T-cell (primary cell): ENCODE measurements around the gene C8G. TPM values are rescaled to one million over a fixed set of nuclear protein-coding genes. Genes with fewer than 3 reads are reported as not detected.

Source experiments
- ATAC-seq, 4 experiments: fragments of 200-7000 bp in 3 of 4; fragments of 150-1000 bp in 1 of 4; cut with Tn5 transposase; replicated peaks in 1 of 4; 1 replicate in 3 of 4; 2 replicates in 1 of 4; pipeline ENCODE4 v1.10.0; 2021; ENCODE audit warnings: moderate library complexity in 3 of 4, mild to moderate bottlenecking in 2 of 4, moderate number of reproducible peaks in 1 of 4
- CTCF ChIA-PET, 2 donors: fragments of 300-600 bp; sonication (Branson Sonifier 250); formaldehyde crosslinking; loops; one replicate each; lab custom pipeline; 2022; ENCODE audit warnings: antibody characterized with exemption in 2 of 2; lab: Charles Lee
- POLR2A ChIA-PET, 2 donors: fragments of 300-600 bp; sonication (Branson Sonifier 250); formaldehyde crosslinking; loops; one replicate each; lab custom pipeline; 2022; ENCODE audit warnings: antibody characterized with exemption in 2 of 2; lab: Charles Lee
- DNase-seq, 35 experiments: peaks; one replicate each; pipeline versions ENCODE4 v3.0.0 to v3.0.0-alpha.2; 2013 to 2023
- H3K27ac ChIP-seq: one replicate; pipeline ENCODE4 v1.5.1; 2013; ENCODE audit warnings: low read length
- H3K27me3 ChIP-seq, 2 experiments: replicated peaks in 1 of 2; 1 replicate in 1 of 2; 2 replicates in 1 of 2; pipeline versions ENCODE4 v1.6.1 to v1.7.0; 2013; ENCODE audit warnings: low read length in 1 of 2, mixed read lengths in 1 of 2; ENCODE audit not compliant: control insufficient read depth in 2 of 2, insufficient read depth in 2 of 2; ENCODE audit errors: extremely low read depth in 1 of 2
- H3K36me3 ChIP-seq, 2 donors: 1 replicate in 1 of 2; 2 replicates in 1 of 2; pipeline versions ENCODE4 v1.6.1 to v1.7.0; 2013; ENCODE audit warnings: low read length in 1 of 2; ENCODE audit not compliant: control insufficient read depth in 2 of 2, insufficient read depth in 1 of 2; ENCODE audit errors: extremely low read depth in 1 of 2
- H3K4me1 ChIP-seq, 2 experiments: 1 replicate in 1 of 2; 2 replicates in 1 of 2; pipeline versions ENCODE4 v1.6.1 to v1.7.0; 2013; ENCODE audit warnings: low read length in 2 of 2, mixed read lengths in 1 of 2; ENCODE audit not compliant: insufficient read depth in 2 of 2, control insufficient read depth in 1 of 2; ENCODE audit errors: extremely low read depth in 1 of 2
- H3K4me3 ChIP-seq, 2 donors: 1 replicate in 1 of 2; 2 replicates in 1 of 2; pipeline versions ENCODE4 v1.5.1 to v1.7.0; 2013; ENCODE audit warnings: mild to moderate bottlenecking in 2 of 2, low read length in 1 of 2, moderate library complexity in 1 of 2; ENCODE audit not compliant: control insufficient read depth in 1 of 2; ENCODE audit errors: extremely low read depth in 1 of 2
- H3K9me3 ChIP-seq: 2 replicates; pipeline ENCODE4 v1.7.0; 2013
- H3K27ac Mint-ChIP-seq, 2 donors: one replicate each; pipeline ENCODE4 v1.8.0; 2020 to 2021; ENCODE audit warnings: mild to moderate bottlenecking in 2 of 2, mixed read lengths in 2 of 2
- H3K27me3 Mint-ChIP-seq, 2 donors: one replicate each; pipeline ENCODE4 v1.8.0; 2021 to 2022; ENCODE audit warnings: mixed read lengths in 2 of 2
- H3K36me3 Mint-ChIP-seq: one replicate; pipeline ENCODE4 v1.8.0; 2021; ENCODE audit warnings: mixed read lengths
- H3K4me1 Mint-ChIP-seq, 3 donors: one replicate each; pipeline ENCODE4 v1.8.0; 2020 to 2022; ENCODE audit warnings: mixed read lengths in 3 of 3, mild to moderate bottlenecking in 1 of 3
- H3K4me3 Mint-ChIP-seq, 3 donors: one replicate each; pipeline ENCODE4 v1.8.0; 2020 to 2022; ENCODE audit warnings: mild to moderate bottlenecking in 3 of 3, mixed read lengths in 3 of 3, moderate library complexity in 3 of 3
- H3K9me3 Mint-ChIP-seq, 3 donors: one replicate each; pipeline ENCODE4 v1.8.0; 2020 to 2022; ENCODE audit warnings: mixed read lengths in 3 of 3
- WGBS: methylation state at CpG from one replicate; pipeline ENCODE4 v1.1.5; 2013; ENCODE audit warnings: missing lambda C conversion rate; ENCODE audit not compliant: insufficient coverage; 5-methylcytosine and 5-hydroxymethylcytosine counted together
- total RNA-seq, 35 experiments: library from RNA in 6 of 35; stranded (reverse) in 6 of 35; fragments of 120-200 nt in 1 of 35; gene quantifications; one replicate each; pipeline versions ENCODE4 v1.2.1 to v1.2.4 and lab custom pipeline; 2013 to 2026

Gene C8G
- total RNA-seq, 5 donors from 2014 or later (not counting 1 experiment from before 2014, with no cell fraction given), result 1.7 to 3.8 (median 3.2) TPM

DNA sequence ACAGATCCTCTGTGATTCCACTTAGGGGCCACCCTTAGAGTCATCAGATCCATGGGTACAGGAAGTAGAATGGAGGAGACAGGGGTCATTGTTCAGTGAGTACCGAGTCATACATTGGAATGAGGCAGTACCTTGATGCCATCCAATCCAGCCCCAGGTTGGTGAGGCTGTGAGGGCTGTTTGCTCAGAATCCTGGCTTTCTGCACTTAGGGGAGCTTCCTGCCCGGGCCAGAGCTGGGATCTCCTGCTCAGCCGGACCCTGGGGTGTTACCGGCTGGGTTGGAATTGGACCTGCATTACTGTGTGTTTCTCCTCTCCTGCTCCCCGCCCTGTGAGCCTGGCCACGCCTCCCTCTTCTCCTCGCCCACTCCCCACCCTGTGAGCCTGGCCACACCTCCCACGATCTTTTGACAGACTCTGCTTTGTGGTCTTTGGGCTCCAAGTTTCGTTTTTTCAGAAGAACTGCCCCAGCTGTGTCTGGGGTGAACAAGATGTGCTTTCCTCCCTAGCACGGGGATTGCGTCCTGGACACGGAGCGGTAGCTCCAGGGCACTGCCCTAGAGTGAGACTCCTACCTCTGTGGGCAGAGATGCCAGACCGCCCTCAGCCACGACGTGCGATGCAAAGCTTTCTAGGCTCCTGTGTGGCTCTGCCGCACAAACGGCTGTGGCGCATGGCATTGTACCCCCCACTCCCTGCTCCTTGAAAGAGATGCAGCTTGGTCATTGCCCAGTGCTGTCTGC is 43.4 kb upstream of the C8G start:
- 20% methylated on average over 15 of the region's 20 CpGs for WGBS
- Histone ChIP-seq H3K36me3 (peaks cover 5 to 29% of the 10 kb centered on the region in 2 donors), H3K4me3 (peak overlapping the region in 1 of 2 donors; percentile 26), H3K27me3 (no peaks in the 10 kb centered on the region), H3K4me1 (peaks cover 18 to 50% of the 10 kb centered on the region in 2 experiments), H3K27ac (peak overlapping the region; percentile 95), H3K9me3 (no peaks in the 10 kb centered on the region)
- Mint-ChIP-seq H3K36me3 (peaks cover 18% of the 10 kb centered on the region), H3K4me3 (peak overlapping the region; percentile 61 to 75 (median 68)), H3K9me3 (no peaks in the 10 kb centered on the region), H3K4me1 (peaks cover 35 to 50% (median 39%) of the 10 kb centered on the region in 3 donors), H3K27ac (peak overlapping the region; percentile 97 to 98), H3K27me3 (no peaks in the 10 kb centered on the region)
- peak; percentile 59 to 69 (median 62) for ATAC-seq
- ChIA-PET POLR2A (interaction anchor here in 1 of 2 donors (1.1 kb wide), 1 partner anchor 19 kb away, joined by 3 read pairs; no protein-coding TSS in a partner anchor), CTCF (interaction anchor here (0.5 to 1.2 kb wide), 7 partner anchors 15 to 521 kb away, joined by 3 to 5 read pairs (median 4); partner anchors contain the start of genes AJM1 (in 1 of the 2), EXD3 (in 1 of the 2), NOXA1 (in 1 of the 2) and RABL6 (in 1 of the 2))
- peak in 34 of 35 experiments; percentile 35 to 82 (median 64) for DNase-seq

- peak overlapping the region in 1 of 2 donors; percentile 6 for H3K4me3 ChIP-seq
- H3K36me3 Mint-ChIP-seq, result peaks cover 18% of the 10 kb centered on the region
Measured at GRCh38 chr9:136902259-136902821, 42.7 kb upstream of the C8G start.

DNA sequence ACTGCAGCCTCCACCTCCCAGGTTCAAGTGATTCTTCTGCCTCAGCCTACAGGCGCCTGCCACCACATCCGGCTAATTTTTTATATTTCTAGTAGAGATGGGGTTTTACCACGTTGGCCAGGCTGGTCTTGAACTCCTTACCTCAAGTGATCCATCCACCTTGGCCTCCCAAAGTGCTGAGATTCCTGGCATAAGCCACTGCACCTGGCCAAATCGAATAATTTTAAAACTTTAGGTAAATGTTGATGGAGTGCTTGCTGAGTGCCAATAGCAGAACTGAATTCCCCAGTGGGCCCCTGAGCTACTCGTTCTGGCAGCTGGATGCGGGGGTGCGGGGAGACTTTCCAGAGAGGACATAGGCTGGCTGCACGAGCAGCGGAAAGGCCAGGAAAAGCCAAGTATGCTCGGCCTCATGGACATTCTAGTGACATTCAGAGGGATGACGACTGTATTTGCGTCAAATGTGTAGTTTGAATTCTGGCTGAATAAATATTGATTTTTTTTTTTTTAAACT is 41.9 kb upstream of the C8G start:
- ATAC-seq (no peak), DNase-seq (peak in 2 of 35 experiments; percentile 14 to 32)
- POLR2A ChIA-PET, result interaction anchor here in 1 of 2 donors (1.1 kb wide), 1 partner anchor 21 kb away, joined by 3 read pairs; no protein-coding TSS in a partner anchor
- Mint-ChIP-seq H3K4me3 (peak overlapping the region in 1 of 3 donors; percentile 68), H3K9me3 (no peaks in the 10 kb centered on the region), H3K4me1 (peaks cover 36 to 45% (median 38%) of the 10 kb centered on the region in 3 donors), H3K27me3 (no peaks in the 10 kb centered on the region), H3K27ac (peak overlapping the region; percentile 97 to 98), H3K36me3 (peaks cover 21% of the 10 kb centered on the region)
- Histone ChIP-seq H3K36me3 (peaks cover 11 to 38% of the 10 kb centered on the region in 2 donors), H3K27ac (peak overlapping the region; percentile 95), H3K27me3 (no peaks in the 10 kb centered on the region), H3K4me1 (peaks cover 18 to 48% of the 10 kb centered on the region in 2 experiments), H3K9me3 (no peaks in the 10 kb centered on the region), H3K4me3 (no peak overlapping the region)
- WGBS, result 83% methylated on average over 9 of the region's 12 CpGs
- CTCF ChIA-PET, result interaction anchor here in 1 of 2 donors (0.6 to 1.2 kb wide), 4 partner anchors 17 to 1074 kb away, joined by 3 to 4 read pairs (median 4); partner anchors contain the start of gene TRAF2

More at GRCh38 chr9:136902259-136902821, 42.7 kb upstream of the C8G start:
- Mint-ChIP-seq H3K27me3 (no peaks in the 10 kb centered on the region), H3K9me3 (no peaks in the 10 kb centered on the region), H3K4me3 (peak overlapping the region; percentile 61 to 75 (median 68)), H3K27ac (peak overlapping the region; percentile 97 to 98), H3K4me1 (peaks cover 36 to 45% (median 36%) of the 10 kb centered on the region in 3 donors)
- H3K27me3 ChIP-seq, result no peaks in the 10 kb centered on the region
- peak; percentile 66 to 91 (median 77) for ATAC-seq
- H3K36me3 ChIP-seq, result peaks cover 8 to 32% of the 10 kb centered on the region in 2 donors
- ChIA-PET POLR2A (interaction anchor here in 1 of 2 donors (1.1 kb wide), 1 partner anchor 20 kb away, joined by 3 read pairs; no protein-coding TSS in a partner anchor), CTCF (interaction anchor here in 1 of 2 donors (0.5 to 1.2 kb wide), 7 partner anchors 16 to 1074 kb away, joined by 3 to 5 read pairs (median 4); partner anchors contain the start of genes AJM1, EXD3, NOXA1 and RABL6)
- H3K27ac ChIP-seq, result peak overlapping the region; percentile 95
- H3K4me1 ChIP-seq, result peaks cover 18 to 50% of the 10 kb centered on the region in 2 experiments
- peak in 34 of 35 experiments; percentile 42 to 93 (median 80) for DNase-seq
- H3K9me3 ChIP-seq, result no peaks in the 10 kb centered on the region
- WGBS, result 17% methylated on average over 12 of the region's 15 CpGs

- DNase-seq (no peak), ATAC-seq (no peak)
- Histone ChIP-seq H3K27me3 (no peaks in the 10 kb centered on the region), H3K4me3 (no peak overlapping the region), H3K9me3 (no peaks in the 10 kb centered on the region), H3K27ac (no peak overlapping the region), H3K36me3 (peaks cover 19 to 25% of the 10 kb centered on the region in 2 donors), H3K4me1 (peaks cover 15 to 41% of the 10 kb centered on the region in 2 experiments)
- no peaks in the 10 kb centered on the region for H3K27me3 Mint-ChIP-seq
- no peaks in the 10 kb centered on the region for H3K9me3 Mint-ChIP-seq
- ChIA-PET POLR2A (no interaction called here), CTCF (no interaction called here)
- no peak overlapping the region for H3K4me3 Mint-ChIP-seq
- no CpG with 5 or more reads among the region's 4 CpGs for WGBS
- H3K36me3 Mint-ChIP-seq, result peaks cover 19% of the 10 kb centered on the region
- peak overlapping the region in 1 of 2 donors; percentile 65 for H3K27ac Mint-ChIP-seq
- H3K4me1 Mint-ChIP-seq, result peaks cover 27 to 35% (median 29%) of the 10 kb centered on the region in 3 donors
Measured at GRCh38 chr9:136906266-136906665, 38.8 kb upstream of the C8G start.

DNA sequence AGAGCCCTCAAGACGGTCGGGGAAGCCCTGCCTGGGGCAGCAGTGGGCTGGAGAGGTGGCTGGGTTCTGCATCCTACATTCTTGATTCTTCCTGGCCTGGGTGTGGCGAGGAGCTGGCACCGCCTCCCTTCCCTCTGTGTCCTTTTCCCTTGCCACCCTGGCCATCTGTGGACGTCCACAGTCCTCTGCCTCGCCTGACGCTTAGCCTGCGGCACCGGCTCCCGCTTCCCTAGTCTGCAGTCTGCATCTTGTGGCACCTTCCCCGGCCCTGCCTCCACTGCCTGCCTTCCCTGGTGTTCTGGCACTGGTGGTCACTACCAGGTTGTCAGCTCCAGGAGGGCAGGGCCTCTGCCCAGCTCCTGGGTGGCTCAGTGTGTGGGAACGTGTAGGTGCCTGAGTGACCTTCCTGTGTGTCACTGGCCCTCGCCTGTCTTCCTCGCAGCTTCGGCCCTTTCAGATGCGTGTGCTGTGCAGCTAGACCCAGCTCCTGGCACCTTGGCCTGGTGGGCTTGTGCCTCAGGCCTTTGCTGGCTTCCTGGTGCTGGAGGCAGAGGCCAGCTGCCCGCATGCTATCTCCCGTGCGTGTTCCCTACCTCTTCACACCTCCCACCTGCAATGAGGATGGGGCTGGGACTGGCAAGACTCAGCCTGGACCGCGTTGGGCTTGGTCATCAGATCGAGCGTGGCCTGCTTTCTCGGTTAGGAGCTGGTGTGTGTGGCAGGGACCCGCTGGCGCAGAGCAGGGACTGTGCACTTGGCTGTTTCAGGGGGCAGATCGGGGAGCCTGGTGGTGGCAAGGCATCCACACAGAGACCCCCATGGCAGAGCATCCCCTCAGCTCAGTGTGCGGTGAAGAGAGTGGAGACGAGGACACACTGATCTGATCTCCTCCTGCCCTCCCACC is 37.8 kb upstream of the C8G start:
- H3K27ac ChIP-seq, result no peak overlapping the region
- peaks cover 19 to 27% of the 10 kb centered on the region in 2 donors for H3K36me3 ChIP-seq
- H3K9me3 Mint-ChIP-seq, result no peaks in the 10 kb centered on the region
- 94% methylated on average over 10 of the region's 29 CpGs for WGBS
- H3K27me3 ChIP-seq, result no peaks in the 10 kb centered on the region
- POLR2A ChIA-PET, result no interaction called here
- no peak overlapping the region for H3K4me3 ChIP-seq
- DNase-seq, result no peak
- CTCF ChIA-PET, result no interaction called here
- no peak for ATAC-seq
- H3K27ac Mint-ChIP-seq, result no peak overlapping the region
- H3K27me3 Mint-ChIP-seq, result no peaks in the 10 kb centered on the region
- H3K4me3 Mint-ChIP-seq, result no peak overlapping the region
- no peaks in the 10 kb centered on the region for H3K9me3 ChIP-seq
- H3K4me1 ChIP-seq, result peaks cover 7 to 31% of the 10 kb centered on the region in 2 experiments
- peaks cover 19% of the 10 kb centered on the region for H3K36me3 Mint-ChIP-seq
- peaks cover 17 to 25% (median 19%) of the 10 kb centered on the region in 3 donors for H3K4me1 Mint-ChIP-seq
